Stimulated activated naive CD8-positive, alpha-beta T cell treated with anti-CD3 and anti-CD28 coated beads, Interleukin-15, Interleukin-2, amounts not matched to agents 100 U/mL and 50 U/mL, for 24 hours (primary cell): ENCODE measurements around the gene MSANTD2.

Experiments used
- ATAC-seq: fragments of 150-1000 bp; cut with Tn5 transposase; one replicate; pipeline ENCODE4 v1.10.0; 2021
- DNase-seq: peaks from one replicate; pipeline ENCODE4 v3.0.0; 2021

Gene MSANTD2

DNA sequence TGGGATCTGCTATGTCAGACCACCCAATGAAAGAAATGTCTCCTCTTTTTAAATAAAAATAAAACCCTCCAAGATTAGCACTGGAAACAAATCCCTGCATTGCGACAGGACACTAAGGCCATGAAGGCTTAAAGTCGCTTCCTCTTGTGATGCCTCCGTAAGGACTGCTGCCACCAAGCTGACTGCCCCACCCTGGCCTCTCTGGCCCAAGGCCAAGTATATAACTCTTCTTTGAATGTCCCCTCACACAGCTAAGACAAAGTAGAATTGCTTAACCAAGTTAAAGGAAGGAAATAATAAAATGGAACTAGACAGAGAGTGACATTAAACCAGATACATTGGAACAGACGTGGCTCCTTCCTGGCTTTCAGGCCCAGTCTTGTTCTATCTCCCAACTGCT, 68.0 kb downstream of the MSANTD2 start:
- DNase-seq = no peak
- ATAC-seq = no peak

DNA sequence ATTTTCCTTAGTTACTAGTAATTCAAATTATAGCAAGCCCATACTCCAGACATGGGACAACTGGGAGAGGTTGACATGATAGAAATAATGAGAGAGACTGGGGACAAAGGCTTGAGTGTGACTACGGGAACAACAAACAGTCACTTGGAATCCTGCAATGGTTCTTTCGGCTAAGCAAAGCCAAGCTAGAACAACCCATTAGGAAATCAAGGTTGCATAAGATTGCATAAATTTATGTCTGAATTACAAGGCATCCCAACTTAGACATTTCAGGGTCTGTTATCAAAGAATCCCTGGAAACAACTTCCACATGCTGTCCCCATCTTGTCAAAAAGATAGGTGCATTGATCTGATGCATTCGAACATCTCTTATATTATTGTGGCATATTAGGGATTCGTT, 70.6 kb downstream of the MSANTD2 start:
- ATAC-seq (no peak), DNase-seq (no peak)

DNA sequence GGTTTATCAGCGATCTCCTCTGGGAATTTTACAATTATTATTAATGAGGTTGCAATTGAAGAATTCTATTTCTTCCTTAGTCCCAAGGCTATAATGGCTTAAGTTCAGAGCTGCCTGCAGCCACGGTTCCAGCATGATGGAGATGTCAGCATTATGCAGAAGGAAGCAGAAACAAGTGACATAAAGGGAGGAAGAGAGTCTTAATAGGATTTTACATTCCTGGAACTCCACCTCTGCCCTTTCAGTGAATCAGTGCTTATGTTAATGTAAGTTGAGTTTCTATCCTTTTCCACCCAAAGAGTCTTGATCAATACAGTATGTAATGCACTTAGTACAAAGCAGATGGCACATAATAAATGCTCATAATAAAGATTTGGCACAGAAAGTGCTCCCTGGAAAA, 72.1 kb downstream of the MSANTD2 start:
- DNase-seq (no peak), ATAC-seq (no peak)

DNA sequence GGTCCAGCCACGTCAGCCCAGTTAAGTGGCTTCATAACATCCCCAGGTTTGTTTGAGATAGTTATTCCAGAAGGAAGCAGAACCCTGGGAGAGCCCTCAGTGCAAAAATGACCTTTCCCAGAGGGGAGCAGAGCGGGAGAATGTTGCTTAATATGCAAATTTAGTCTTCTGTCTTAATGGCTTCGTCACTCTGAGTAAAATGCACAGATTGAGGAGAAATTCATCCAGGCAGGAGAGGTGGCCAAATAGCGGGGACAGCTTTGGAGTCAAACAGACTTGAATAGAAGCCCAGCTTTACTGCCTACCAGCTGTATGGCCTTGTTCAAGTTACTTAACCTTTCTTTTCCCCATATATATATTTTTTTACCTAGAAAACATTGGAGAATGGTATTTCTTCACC, 72.7 kb downstream of the MSANTD2 start:
- DNase-seq (no peak), ATAC-seq (no peak)

DNA sequence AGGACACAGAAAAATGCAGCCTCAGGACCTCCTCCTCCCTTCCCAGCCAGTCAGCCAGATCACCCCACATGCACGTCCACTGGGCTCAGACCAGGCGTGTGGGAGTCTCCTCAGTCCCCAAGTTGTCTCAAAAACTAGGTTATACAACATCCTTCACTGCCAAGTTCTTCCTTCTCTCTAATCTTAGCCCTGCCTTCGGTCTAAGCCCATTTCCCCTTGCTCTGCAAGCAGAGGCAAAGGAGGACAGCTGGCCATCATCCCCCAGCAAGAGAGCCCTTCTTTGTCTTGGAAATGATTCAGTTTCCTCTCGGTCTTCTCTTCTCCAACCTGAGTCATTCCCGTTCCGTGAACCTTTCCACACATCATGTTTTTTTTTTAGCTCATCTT, 74.5 kb downstream of the MSANTD2 start:
- ATAC-seq (no peak), DNase-seq (no peak)

DNA sequence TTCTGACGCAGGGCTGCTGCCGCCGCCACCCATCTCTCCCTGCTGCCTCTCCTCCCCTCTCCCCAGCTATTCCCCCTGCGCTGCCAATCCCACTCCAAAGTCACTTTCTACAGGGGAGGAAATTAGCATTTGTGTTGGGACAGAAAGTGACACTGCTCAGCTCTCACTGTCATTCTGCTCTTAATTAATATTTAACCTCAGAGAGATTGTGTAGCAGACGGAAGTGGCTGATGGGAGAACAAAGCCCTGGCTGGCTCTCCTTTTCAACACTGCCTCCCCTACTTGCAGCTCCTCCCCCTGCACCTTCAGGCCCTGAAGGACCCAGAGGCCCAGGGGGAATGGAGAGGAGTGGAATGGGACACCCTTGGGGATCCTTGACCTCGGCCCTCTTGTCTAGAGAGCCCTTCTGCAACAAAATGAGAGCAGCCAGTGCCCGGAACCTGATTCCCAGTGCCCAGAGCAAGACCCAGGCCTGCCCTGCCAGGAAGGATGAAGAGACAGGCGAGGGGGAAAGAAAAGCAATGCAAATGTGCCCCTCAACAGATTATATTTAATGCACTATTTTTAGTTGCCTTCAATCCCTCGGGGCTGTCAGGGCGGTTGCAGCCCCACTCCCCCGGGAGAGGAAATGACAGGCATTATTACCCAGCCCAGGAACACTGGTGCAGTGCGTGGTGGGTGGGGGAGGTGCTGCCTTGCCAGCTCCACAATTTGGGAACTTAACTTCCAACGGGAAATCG, 75.1 kb downstream of the MSANTD2 start:
- ATAC-seq (no peak), DNase-seq (no peak)

DNA sequence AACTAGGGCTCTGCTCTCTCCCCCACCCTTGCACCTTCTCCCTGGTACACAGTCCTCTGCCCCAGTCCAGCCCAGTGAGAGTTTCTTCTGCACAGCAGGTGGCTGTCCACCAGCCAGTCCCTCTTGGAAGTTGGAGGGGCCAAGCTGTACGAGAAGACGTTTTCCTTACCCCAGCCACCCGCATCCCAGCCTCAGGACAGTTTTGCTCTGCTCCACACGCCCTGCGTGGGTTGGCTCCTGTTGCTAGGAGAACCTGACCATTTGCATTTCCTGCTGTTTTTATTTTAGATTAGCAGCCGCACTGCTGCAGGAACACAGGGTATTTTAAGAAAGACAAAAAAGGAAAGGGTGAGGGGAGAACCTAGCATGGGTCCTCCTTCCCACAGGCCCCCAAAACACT, 78.0 kb downstream of the MSANTD2 start:
- DNase-seq (no peak), ATAC-seq (no peak)

DNA sequence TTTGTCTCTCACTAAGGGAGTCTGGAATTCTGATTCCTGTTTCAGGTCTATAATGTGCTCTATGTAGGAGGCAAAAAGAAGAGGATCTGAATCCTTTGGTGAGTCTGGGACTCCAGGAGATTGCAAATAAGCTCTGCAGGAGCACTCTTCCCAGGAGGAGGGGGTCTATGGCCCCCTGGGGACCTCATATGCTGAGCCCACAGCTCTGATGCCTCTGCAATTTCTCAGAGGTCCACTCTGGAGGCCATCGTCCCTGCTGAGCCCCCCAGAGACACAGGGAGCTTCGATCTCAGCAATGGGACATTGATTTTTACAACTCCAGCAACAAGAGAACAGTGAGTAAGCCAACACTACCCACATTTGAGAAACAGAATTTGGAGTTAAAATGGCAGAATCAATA, 80.7 kb downstream of the MSANTD2 start:
- no peak for DNase-seq
- ATAC-seq = no peak

DNA sequence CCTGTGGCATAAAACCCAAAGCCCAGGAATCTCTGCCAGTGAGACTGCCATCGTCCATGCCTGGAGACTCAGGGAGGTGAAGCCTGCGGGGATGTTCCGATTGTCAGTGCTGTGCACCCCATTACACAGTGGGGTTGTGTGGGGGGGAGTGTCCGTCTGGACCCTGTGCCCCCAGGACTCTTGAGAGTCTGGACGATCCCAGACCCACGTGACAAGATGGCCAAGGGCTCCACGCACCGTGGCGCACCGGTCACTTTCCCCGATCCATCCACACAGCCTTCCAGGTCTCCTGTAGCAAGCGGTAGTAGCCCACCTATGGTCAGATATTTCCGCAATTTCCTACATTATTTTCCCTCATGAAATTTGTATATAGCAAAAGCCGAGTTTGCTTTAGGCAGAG, 81.4 kb downstream of the MSANTD2 start:
- DNase-seq = no peak
- ATAC-seq = no peak

DNA sequence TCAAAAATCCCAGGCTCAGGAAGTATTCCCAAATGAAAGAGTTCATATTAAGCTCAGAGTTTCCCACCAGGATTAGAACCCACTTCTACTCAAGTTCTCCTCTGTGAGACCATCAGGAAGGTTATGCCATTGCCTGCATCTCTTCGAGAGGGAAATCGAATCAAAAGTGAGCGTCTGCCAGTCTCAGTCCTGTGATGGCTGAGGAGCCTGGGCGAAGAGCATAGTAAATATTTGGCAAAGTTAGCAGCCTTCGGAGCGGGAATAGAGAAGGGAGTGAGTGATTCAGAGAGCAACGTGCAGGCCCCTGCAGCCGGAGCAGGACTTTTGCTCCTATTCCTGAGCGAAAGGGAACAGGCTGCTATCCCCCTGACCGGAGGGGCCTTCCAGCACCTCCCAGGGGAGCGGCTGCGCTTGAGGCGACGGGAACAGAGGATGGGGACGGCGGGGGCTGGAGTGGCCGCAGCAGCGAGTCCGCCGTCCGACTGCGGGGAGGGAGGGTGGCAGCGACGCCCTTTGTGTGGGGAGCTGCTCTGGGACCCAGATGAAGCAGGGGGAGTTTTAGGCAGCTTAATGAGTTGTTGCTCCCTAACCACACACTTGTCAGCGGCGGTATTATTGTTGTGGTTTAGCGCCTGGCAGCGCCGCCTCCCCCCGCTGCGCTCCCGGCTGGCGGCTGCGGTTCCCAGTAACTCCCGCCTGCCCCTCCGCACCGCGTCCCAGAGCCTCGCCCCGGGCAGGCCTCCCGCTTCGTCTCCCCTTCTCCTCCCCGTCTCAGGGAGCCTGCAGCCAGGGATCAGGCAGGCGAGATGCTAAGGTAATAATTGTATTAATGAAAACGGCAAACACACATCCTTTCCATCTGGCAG, 82.2 kb downstream of the MSANTD2 start:
- DNase-seq (peak; percentile 15), ATAC-seq (peak; percentile 67)

DNA sequence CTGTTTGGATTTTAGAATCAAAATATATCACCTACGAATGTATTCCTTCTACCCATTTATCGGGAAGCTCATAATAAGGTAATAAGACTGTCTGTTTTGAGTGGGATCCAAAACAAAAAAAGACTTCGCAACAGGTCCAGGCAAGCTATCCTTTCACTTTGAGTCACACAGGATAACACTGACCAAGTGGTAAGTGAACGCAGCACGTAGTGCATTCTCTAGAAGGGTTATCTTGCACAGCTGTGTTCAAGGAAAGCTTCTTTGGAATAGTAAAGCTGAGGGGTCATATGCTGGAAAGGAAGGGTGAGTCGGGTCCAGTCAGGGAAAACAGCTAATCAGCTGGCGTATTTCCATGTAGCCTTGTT, 82.8 kb downstream of the MSANTD2 start:
- no peak for DNase-seq
- ATAC-seq = no peak

DNA sequence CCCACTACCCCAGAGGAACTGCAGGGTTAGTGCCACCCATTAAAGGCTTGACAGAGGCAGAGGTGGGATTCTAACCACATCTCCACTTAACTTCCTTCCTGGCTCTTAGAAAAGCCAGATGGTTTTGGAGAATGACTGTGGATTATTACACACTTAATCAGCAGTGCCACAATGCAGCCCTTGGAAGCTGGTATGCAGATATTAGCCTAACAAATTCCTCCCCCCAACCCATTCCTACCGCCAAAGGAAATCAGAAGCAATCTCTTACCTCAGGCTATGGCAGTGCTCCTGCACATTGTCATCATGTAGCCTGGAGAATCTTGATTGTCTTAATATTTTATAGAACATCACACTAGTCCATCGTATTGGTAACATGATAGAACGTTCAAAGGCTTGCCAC, 83.6 kb downstream of the MSANTD2 start:
- ATAC-seq = no peak
- DNase-seq = no peak
